Subcutaneous adipose tissue (tissue), 4 donors: Measurements from ENCODE around the gene FHOD3. TPM values are rescaled to one million over a fixed set of nuclear protein-coding genes. Genes with fewer than 3 reads are reported as not detected.

ENCODE experiments used
- CTCF ChIP-seq: fragments of 450-650 bp; IDR thresholded peaks from one replicate; pipeline ENCODE4 v1.5.1; 2016; ENCODE audit warnings: low read depth, mild to moderate bottlenecking, control low read depth, antibody characterized with exemption, moderate library complexity
- total RNA-seq, 4 donors: library from RNA; depleted of rRNA; stranded (reverse); fragments of >200 nt; gene quantifications; one replicate each; pipeline ENCODE4 v1.1.0, GENCODE V29; 2016

Gene FHOD3
- total RNA-seq, 4 donors from 2014 or later, result 1.5 to 5.4 (median 3.3) TPM

- TF ChIP-seq CTCF, result no peak
Measured at GRCh38 chr18:36504928-36505327, 207.4 kb downstream of the FHOD3 start.

DNA sequence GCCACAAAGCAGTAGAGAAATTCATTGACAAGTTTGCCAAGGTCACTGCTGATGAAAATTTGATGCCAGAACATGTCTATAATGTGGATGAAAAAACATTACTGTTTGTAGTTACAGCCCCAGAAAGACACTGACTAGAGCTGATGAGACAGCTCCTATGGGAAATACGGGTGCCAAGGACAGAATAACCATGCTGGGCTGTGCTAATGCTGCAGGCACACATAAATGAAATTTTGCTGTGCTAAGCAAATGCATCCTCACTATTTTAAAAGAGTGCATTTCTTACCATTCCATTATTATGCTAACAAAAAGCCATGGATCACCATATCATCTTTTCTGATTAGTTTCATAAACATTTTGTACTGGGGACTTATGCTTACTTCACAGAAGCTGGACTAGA lies 208.2 kb downstream of the FHOD3 start:
- TF ChIP-seq CTCF, result no peak

DNA sequence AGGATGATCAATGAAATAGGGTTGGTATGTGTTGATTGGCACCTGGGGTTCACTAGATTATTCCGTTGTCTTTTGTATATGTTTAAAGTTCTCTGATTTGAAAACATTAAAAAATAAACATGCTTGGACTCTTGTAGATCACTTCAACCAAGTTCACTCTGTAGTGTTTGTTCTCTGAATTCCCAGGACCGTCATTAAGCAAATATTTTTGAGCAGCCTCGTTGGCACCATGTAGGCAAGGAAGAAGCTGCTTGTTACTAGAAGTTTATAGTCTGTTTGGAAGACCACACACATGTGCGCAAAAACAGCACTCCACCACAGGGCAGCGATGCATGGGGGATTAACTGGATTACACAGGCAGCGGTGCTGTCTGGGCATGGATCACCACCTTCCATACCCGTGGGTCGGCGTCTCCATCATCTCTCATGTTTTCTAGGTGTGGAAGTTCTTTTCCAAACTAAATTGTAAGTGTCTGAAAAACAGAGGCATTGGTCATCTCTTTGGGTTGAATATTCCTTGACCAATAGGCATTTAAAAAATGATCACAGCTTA lies 212.2 kb downstream of the FHOD3 start:
- no peak for TF ChIP-seq CTCF

- no peak for TF ChIP-seq CTCF
Measured at GRCh38 chr18:36511791-36512352, 214.4 kb downstream of the FHOD3 start.

DNA sequence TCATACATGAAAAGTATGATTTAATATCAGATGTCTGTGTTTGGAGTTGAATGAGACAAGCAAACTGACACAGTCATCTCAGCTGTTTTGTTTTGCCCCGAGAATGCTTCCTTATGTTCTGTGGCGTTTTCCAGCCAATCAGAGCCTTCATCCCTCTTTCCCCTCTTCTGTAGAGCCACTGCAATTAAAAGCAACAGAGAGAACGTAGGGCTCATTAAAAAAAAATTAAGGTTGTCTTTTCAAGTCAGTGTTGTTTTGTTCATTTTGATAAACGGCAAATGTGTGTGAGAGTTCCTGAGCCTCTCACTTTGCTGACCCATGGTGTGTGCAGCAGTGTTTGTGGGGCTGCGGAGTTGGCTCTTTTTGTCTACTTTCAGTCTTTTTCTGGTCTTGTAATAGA lies 216.0 kb downstream of the FHOD3 start:
- TF ChIP-seq CTCF, result no peak

DNA sequence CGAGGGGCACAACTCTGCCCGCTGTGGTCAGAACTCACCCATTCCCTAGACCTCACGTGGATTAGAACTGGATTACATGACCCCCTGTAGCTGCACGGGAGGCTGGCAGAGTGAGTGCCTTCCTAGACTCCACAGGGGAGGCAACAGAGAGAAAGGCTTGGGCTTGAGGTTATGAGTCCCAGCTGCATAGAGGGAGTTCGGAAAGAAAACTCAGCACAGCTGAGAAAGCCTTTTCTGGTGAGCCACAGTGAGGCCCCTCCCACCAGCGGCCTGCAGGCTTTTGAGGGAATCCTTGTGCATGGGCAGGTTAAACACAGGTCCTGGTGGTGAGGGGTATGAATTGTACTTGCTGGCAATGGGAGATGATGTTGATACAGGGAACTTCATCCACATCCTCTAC lies 217.3 kb downstream of the FHOD3 start:
- TF ChIP-seq CTCF, result no peak

GRCh38 chr18:36516258-36516657 lies 218.7 kb downstream of the FHOD3 start:
- TF ChIP-seq CTCF, result no peak
